ENCODE data around the gene ENPP1. TPM values are rescaled to one million over a fixed set of nuclear protein-coding genes. Genes with fewer than 3 reads are reported as not detected.

Gene ENPP1
- total and polyA plus RNA-seq, 2 experiments from 2014 or later = 34.2 to 53.7 TPM

GRCh38 chr6:131821010-131821807, 13.4 kb downstream of the ENPP1 start:
- H4K20me1 ChIP-seq (ENCODE audit: insufficient read depth) = no peaks in the 10 kb centered on the region
- 62 to 68% methylated on average over 6 of the region's 6 CpGs for WGBS, 2 experiments (ENCODE audit: low coverage in 1 of 2, low lambda C conversion rate in 2 of 2, missing lambda C conversion rate in 2 of 2)
- no peak overlapping the region for H3K9ac ChIP-seq

GRCh38 chr6:131822119-131822518, 14.3 kb downstream of the ENPP1 start:
- DNase-seq = no peak
- in situ Hi-C loops (cut with MboI) = no loop called here
- peaks cover 11% of the 10 kb centered on the region; the same call in 1 of the 2 replicates for H3F3A ChIP-seq (ENCODE audit: insufficient read depth)
- H3K9ac ChIP-seq = no peak overlapping the region
- no peaks in the 10 kb centered on the region for H3K9me3 ChIP-seq (ENCODE audit: low read depth)
- no peak overlapping the region for H3K4me2 ChIP-seq (ENCODE audit: unreplicated experiment)
- no peak for TF ChIP-seq EZH2 (IDR thresholded peaks at IDR 0.05; ENCODE audit: insufficient read depth, poor library complexity, severe bottlenecking)
- TF ChIP-seq EZH2phosphoT487 (IDR thresholded peaks at IDR 0.05; ENCODE audit: insufficient read depth, low read depth) = no peak
- H3K79me2 ChIP-seq (ENCODE audit: insufficient read depth) = peaks cover 80% of the 10 kb centered on the region
- no peak overlapping the region for H2AFZ ChIP-seq
- H3K4me1 ChIP-seq (ENCODE audit: insufficient read depth) = peaks cover 20% of the 10 kb centered on the region
- no peaks in the 10 kb centered on the region for H3K36me3 ChIP-seq (ENCODE audit: low read depth)
- no peak overlapping the region for H3K27ac ChIP-seq
- 60 to 65% methylated on average over 3 of the region's 3 CpGs for WGBS, 2 experiments (ENCODE audit: low coverage in 1 of 2, low lambda C conversion rate in 2 of 2, missing lambda C conversion rate in 2 of 2)
- no peaks in the 10 kb centered on the region for H3K9me2 ChIP-seq (ENCODE audit: insufficient read depth)
- no peaks in the 10 kb centered on the region for H4K20me1 ChIP-seq (ENCODE audit: insufficient read depth)
- H3K4me3 ChIP-seq = no peak overlapping the region
- H3K27me3 ChIP-seq (replicated peaks; ENCODE audit: insufficient read depth) = no peaks in the 10 kb centered on the region

More at GRCh38 chr6:131821010-131821807, 13.4 kb downstream of the ENPP1 start:
- no peak overlapping the region for H3K4me3 ChIP-seq
- no peak overlapping the region for H3K27ac ChIP-seq
- no peak overlapping the region for H2AFZ ChIP-seq
- H3K27me3 ChIP-seq (replicated peaks; ENCODE audit: insufficient read depth) = no peaks in the 10 kb centered on the region
- DNase-seq = no peak
- no peak for TF ChIP-seq EZH2phosphoT487 (IDR thresholded peaks at IDR 0.05; ENCODE audit: insufficient read depth, low read depth)
- no peak for TF ChIP-seq EZH2 (IDR thresholded peaks at IDR 0.05; ENCODE audit: insufficient read depth, poor library complexity, severe bottlenecking)
- peaks cover 11% of the 10 kb centered on the region; the same call in 1 of the 2 replicates for H3F3A ChIP-seq (ENCODE audit: insufficient read depth)
- no peaks in the 10 kb centered on the region for H3K9me3 ChIP-seq (ENCODE audit: low read depth)
- peaks cover 88% of the 10 kb centered on the region for H3K79me2 ChIP-seq (ENCODE audit: insufficient read depth)
- H3K4me1 ChIP-seq (ENCODE audit: insufficient read depth) = peaks cover 20% of the 10 kb centered on the region
- H3K9me2 ChIP-seq (ENCODE audit: insufficient read depth) = no peaks in the 10 kb centered on the region
- in situ Hi-C loops (cut with MboI) = no loop called here
- no peak overlapping the region for H3K4me2 ChIP-seq (ENCODE audit: unreplicated experiment)
- H3K36me3 ChIP-seq (ENCODE audit: low read depth) = no peaks in the 10 kb centered on the region

- Histone ChIP-seq H3K9me3 (ENCODE audit: low read depth) (no peaks in the 10 kb centered on the region), H2AFZ (no peak overlapping the region), H4K20me1 (ENCODE audit: insufficient read depth) (no peaks in the 10 kb centered on the region), H3F3A (ENCODE audit: insufficient read depth) (peaks cover 11% of the 10 kb centered on the region; the same call in 1 of the 2 replicates), H3K79me2 (ENCODE audit: insufficient read depth) (peaks cover 70% of the 10 kb centered on the region), H3K4me3 (no peak overlapping the region), H3K4me1 (ENCODE audit: insufficient read depth) (peaks cover 28% of the 10 kb centered on the region), H3K9ac (no peak overlapping the region), H3K9me2 (ENCODE audit: insufficient read depth) (no peaks in the 10 kb centered on the region), H3K27ac (no peak overlapping the region), H3K4me2 (ENCODE audit: unreplicated experiment) (peak overlapping the region; percentile 37), H3K36me3 (ENCODE audit: low read depth) (no peaks in the 10 kb centered on the region), H3K27me3 (replicated peaks; ENCODE audit: insufficient read depth) (no peaks in the 10 kb centered on the region)
- WGBS, 2 experiments (ENCODE audit: low coverage in 1 of 2, low lambda C conversion rate in 2 of 2, missing lambda C conversion rate in 2 of 2) = 77 to 78% methylated on average over 3 of the region's 3 CpGs
- in situ Hi-C loops (cut with MboI) = no loop called here
- DNase-seq = peak; percentile 73
- no peak for TF ChIP-seq EZH2phosphoT487 (IDR thresholded peaks at IDR 0.05; ENCODE audit: insufficient read depth, low read depth)
- TF ChIP-seq EZH2 (IDR thresholded peaks at IDR 0.05; ENCODE audit: insufficient read depth, poor library complexity, severe bottlenecking) = no peak
Observed at GRCh38 chr6:131823276-131823902, 15.6 kb downstream of the ENPP1 start.

GRCh38 chr6:131825946-131826345, 18.1 kb downstream of the ENPP1 start:
- WGBS, 2 experiments (ENCODE audit: low coverage in 1 of 2, low lambda C conversion rate in 2 of 2, missing lambda C conversion rate in 2 of 2) = 29 to 48% methylated on average over 1 of the region's 1 CpG

More at GRCh38 chr6:131825946-131826345, 18.1 kb downstream of the ENPP1 start:
- Histone ChIP-seq H3K27ac (0 out of 2 replicates have a peak overlapping the region, but pooled peaks have one; percentile 12), H4K20me1 (ENCODE audit: insufficient read depth) (no peaks in the 10 kb centered on the region), H3K36me3 (ENCODE audit: low read depth) (no peaks in the 10 kb centered on the region), H3F3A (ENCODE audit: insufficient read depth) (peaks cover 5% of the 10 kb centered on the region; the same call in 1 of the 2 replicates), H3K9ac (no peak overlapping the region), H3K27me3 (replicated peaks; ENCODE audit: insufficient read depth) (no peaks in the 10 kb centered on the region), H3K4me2 (ENCODE audit: unreplicated experiment) (no peak overlapping the region), H3K4me1 (ENCODE audit: insufficient read depth) (peaks cover 32% of the 10 kb centered on the region), H3K9me3 (ENCODE audit: low read depth) (no peaks in the 10 kb centered on the region), H3K79me2 (ENCODE audit: insufficient read depth) (peaks cover 55% of the 10 kb centered on the region), H3K4me3 (no peak overlapping the region), H2AFZ (no peak overlapping the region), H3K9me2 (ENCODE audit: insufficient read depth) (no peaks in the 10 kb centered on the region; the same call in 1 of the 2 replicates)
- peak; percentile 39 for DNase-seq
- TF ChIP-seq EZH2phosphoT487 (IDR thresholded peaks at IDR 0.05; ENCODE audit: insufficient read depth, low read depth) (no peak), EZH2 (IDR thresholded peaks at IDR 0.05; ENCODE audit: insufficient read depth, poor library complexity, severe bottlenecking) (no peak)
- in situ Hi-C loops (cut with MboI) = no loop called here
